DLD1 (cell line): Measurements from ENCODE around the gene ABLIM1.

Source experiments
- in situ Hi-C: cut with HindIII; loops from 2 replicates; pipeline ENCODE4 v1.10.0; 2017; ENCODE audit warnings: low sequenced_read_pairs

The ABLIM1 gene

DNA sequence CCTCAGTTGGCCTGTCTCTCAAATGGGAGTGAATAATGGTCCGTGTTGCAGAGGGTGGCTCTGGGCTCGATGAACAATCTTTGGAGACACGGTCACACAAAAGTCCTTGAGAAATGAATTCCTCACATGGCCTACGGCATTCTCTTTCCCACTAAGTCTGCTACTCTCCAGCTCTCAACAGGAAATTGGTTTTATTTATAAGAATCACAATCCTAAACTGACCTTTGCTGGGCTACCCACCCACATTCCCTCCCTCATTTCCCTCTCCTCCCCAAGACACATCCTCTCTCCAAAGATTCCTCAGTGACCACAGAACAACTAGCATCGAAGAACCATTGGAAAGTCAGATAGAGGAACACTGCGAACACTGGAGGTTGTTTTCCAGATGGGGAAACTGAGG is 258.5 kb downstream of the ABLIM1 start:
- in situ Hi-C loops, result no loop called here

- in situ Hi-C loops, result no loop called here
Measured at GRCh38 chr10:114398587-114399331, 259.3 kb downstream of the ABLIM1 start.

DNA sequence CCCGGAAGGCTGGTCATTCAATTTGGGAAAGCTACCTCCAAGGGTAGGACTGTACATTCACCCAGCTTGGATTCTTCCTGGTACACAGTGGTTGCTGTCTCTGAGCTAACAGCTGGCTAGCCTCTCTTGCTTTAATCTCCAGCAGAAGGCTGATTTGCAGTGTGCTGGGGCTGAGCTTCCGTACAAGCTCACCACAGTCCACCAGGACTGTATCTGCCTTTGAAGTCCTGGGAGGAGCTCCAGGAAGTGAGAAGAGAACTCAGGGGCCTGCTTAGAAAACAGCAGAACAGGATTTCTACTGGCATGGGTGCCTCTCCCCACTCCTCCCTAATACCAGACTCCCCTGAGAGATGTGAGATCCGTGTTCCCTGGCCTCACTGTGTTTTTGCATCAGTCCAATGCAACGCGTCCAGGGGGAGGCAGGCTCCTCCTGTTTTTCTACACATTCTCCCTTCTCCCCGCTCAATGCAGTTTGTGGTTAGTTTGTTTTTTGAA is 260.4 kb downstream of the ABLIM1 start:
- in situ Hi-C loops, result no loop called here

- in situ Hi-C loops, result no loop called here
Measured at GRCh38 chr10:114396464-114396863, 261.6 kb downstream of the ABLIM1 start.

- in situ Hi-C loops, result no loop called here
Measured at GRCh38 chr10:114395366-114396022, 262.6 kb downstream of the ABLIM1 start.

DNA sequence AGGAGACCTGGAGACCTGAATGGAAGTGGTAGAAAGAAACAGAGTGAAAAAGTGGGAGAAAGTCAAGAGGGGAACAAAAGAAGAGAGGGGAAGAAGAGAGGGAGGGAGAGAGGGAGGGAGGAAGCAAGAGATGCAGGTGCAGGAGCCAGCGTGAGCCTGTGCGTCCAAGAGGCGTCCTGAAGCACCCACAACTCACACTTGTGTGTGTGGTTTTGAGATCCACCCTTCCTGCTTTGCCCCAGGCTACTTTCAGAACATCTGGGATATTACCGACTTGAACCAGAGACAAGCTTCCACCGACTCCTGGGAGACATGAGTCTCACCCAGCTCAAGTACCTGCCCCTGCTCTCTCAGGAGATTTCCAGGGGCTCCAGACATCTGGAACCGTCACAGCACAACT is 263.5 kb downstream of the ABLIM1 start:
- in situ Hi-C loops, result no loop called here

DNA sequence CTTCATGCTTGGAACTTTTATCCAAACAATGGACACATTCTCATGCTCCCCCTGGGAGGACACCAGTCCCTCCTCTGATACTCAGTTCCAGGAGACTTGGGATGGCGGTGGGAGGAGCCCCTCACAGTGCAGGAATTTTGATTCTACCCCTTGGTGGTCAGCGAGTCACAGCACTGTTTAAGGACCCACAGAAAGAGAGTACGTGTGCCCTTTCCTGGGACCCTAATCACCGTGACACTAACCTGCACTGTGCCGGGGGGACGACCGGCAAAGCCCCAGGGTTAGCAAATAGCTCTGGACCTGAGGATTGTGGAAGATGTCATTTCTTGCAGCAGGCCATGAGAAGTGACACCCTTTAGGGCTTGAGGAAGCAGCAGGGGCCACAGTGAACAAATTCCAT is 264.2 kb downstream of the ABLIM1 start:
- in situ Hi-C loops, result no loop called here

DNA sequence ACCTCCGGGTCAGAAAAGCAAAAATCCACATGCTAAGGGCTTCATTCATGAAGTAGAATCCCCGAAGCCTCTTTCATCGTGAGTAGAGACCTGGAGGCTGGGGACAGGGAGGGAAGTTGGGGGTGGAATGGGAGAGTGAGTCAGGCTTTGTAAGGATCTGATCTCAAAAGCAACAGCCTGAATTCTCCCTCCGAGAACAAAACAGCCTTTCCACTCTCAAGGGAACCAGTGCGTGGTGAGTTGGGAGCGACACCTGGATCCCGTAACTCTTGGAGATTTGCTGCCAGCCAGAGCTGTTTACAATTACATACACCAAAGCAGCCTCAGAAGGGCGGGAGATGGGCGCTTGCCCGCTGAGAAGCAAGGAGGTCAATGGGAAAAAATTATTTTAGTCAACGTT is 264.6 kb downstream of the ABLIM1 start:
- in situ Hi-C loops, result no loop called here

DNA sequence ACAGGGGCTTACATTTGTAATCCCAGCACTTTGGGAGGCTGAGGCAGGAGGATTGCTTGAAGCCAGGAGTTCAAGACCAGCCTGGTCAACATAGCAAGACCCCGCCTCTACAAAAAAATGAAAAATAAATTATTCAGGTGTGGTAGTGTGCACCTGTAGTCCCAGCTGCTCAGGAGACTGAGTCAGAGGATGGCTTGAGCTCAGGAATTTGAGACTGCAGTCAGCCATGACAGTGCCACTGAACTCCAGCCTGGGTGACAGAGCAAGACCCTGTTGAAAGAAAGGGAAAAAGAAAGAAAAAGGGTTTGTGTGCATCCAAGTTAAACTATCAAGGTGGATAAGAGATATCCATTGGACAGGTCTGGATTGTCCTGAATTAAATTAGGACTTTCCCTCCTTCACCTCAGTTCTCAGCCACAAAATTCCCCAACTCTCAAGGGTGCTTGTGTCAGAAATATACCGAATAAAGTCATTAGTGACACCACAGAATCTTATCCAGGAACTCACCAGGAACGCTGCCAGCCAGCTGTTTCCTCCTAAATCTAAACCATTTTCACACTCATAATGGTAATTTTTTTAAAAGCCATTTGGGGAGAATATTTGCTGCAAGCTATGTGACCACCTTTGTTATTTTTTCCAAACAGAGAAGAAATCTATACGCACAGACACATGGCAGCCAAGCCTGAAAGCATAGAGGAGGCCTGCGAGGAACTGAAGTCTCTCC is 265.8 kb downstream of the ABLIM1 start:
- in situ Hi-C loops, result no loop called here

GRCh38 chr10:114391599-114391998 is 266.5 kb downstream of the ABLIM1 start:
- in situ Hi-C loops, result no loop called here

DNA sequence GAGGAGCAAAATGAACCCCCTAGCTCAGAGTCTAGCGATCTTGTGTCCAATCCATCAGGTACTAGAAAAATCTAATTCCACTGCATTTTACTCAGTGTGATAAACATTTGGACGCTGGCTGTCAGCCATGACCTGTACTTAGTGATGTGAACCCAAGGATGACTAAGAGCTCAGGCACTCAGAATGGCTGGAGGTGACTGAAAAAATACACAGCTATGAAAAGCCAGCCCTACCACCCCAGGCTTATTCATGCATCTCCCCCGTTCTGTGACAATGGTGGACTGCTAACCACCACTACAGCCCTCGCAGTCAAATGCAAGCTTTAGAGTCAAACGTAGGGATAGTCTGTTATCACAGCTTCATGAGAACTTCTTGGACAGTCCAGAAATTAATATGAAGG is 268.6 kb downstream of the ABLIM1 start:
- in situ Hi-C loops, result no loop called here

GRCh38 chr10:114388275-114388674 is 269.8 kb downstream of the ABLIM1 start:
- in situ Hi-C loops, result no loop called here

- in situ Hi-C loops, result no loop called here
Measured at GRCh38 chr10:114387784-114388183, 270.3 kb downstream of the ABLIM1 start.

DNA sequence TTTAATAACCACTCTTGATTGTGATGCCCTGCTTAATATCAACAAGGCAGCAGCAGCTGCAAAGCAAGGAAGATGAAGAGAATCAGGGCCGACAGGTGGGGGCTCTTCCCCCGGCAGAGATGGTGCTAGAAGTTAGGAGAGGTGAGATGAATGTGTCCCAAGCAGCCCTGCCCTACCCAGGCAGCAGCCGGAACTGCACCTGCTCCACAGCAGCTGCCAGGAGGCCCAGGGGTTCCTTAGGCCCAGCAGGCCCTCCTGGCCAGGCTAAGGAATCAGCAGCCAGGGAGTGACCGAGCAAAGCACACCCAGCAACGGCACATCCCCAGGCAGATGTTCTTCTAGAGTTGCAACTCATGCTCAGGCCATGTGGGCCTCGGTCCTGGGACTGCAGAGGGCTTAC is 271.6 kb downstream of the ABLIM1 start:
- in situ Hi-C loops, result no loop called here

GRCh38 chr10:114385557-114385956 is 272.5 kb downstream of the ABLIM1 start:
- in situ Hi-C loops, result no loop called here

DNA sequence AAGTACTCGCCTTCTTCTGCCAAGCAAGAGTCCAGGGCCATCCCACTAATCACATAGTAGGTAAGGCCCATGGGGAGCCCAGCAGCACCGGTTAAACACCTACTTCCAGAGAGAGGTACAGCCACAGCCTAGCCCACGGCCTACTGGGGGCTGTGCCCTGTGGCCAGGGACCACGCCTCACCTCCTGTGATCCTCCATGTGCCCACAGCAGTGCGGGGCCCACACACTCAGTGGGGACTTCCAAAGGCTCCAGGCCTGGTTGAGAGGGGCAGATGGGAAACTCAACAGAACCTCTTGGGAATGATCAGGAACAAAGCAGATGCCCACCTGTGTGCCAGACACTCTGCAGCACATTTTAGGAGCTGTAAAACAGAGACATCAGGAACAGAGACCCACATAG is 273.5 kb downstream of the ABLIM1 start:
- in situ Hi-C loops, result no loop called here

GRCh38 chr10:114384181-114384580 is 273.9 kb downstream of the ABLIM1 start:
- in situ Hi-C loops, result no loop called here
